Measurements from ENCODE around the gene GLB1L.
"Not testable (repeated sequence)": the region's sequence is repeated elsewhere in the genome, so short reads cannot be mapped to it uniquely, and the experiment has no call there.

The GLB1L gene

GRCh38 chr2:219204425-219205164 lies 40.6 kb downstream of the GLB1L start:
- no peak overlapping the region for H3K4me3 ChIP-seq
- no peak for TF ChIP-seq CTCF (IDR thresholded peaks at IDR 0.05)
- H3K27ac ChIP-seq, result no peak overlapping the region
- DNase-seq (ENCODE audit: low spot score), result no peak

GRCh38 chr2:219201331-219201730 lies 43.9 kb downstream of the GLB1L start:
- H3K4me3 ChIP-seq; DNase-seq (ENCODE audit: low spot score); H3K27ac ChIP-seq: not testable (repeated sequence)

GRCh38 chr2:219200502-219201326 lies 44.5 kb downstream of the GLB1L start:
- not testable (repeated sequence) for H3K27ac ChIP-seq; H3K4me3 ChIP-seq; DNase-seq (ENCODE audit: low spot score)

- Histone ChIP-seq H3K4me3 (no peak overlapping the region), H3K27ac (no peak overlapping the region)
- TF ChIP-seq CTCF (IDR thresholded peaks at IDR 0.05), result no peak
- DNase-seq (ENCODE audit: low spot score), result no peak
Observed at GRCh38 chr2:219199470-219200211, 45.6 kb downstream of the GLB1L start.

- no peak for DNase-seq (ENCODE audit: low spot score)
- H3K27ac ChIP-seq, result no peak overlapping the region
- TF ChIP-seq CTCF (IDR thresholded peaks at IDR 0.05), result no peak
- H3K4me3 ChIP-seq, result no peak overlapping the region
Observed at GRCh38 chr2:219198974-219199373, 46.3 kb downstream of the GLB1L start.

GRCh38 chr2:219197388-219197787 lies 47.9 kb downstream of the GLB1L start:
- Histone ChIP-seq H3K27ac (no peak overlapping the region), H3K4me3 (no peak overlapping the region)
- TF ChIP-seq CTCF (IDR thresholded peaks at IDR 0.05), result no peak
- DNase-seq (ENCODE audit: low spot score), result no peak

GRCh38 chr2:219186754-219187456 lies 58.3 kb downstream of the GLB1L start:
- no peak overlapping the region for H3K27ac ChIP-seq
- no peak overlapping the region for H3K4me3 ChIP-seq
- no peak for DNase-seq (ENCODE audit: low spot score)
- TF ChIP-seq CTCF (IDR thresholded peaks at IDR 0.05), result no peak
